Effector memory CD4-positive, alpha-beta T cell (primary cell): ENCODE data around the gene TESK1.

Experiments
- DNase-seq, 3 donors: peaks; one replicate each; pipeline ENCODE4 v3.0.0-alpha.2; 2020
- H3K27ac ChIP-seq: 2 replicates; pipeline ENCODE4 v1.7.0; 2013; ENCODE audit warnings: mild to moderate bottlenecking, low read length, moderate library complexity; ENCODE audit not compliant: insufficient read depth, poor library complexity, severe bottlenecking
- H3K27me3 ChIP-seq: replicated peaks from 2 replicates; pipeline ENCODE4 v1.7.0; 2013; ENCODE audit warnings: mild to moderate bottlenecking, low read length; ENCODE audit not compliant: insufficient read depth, control insufficient read depth, poor library complexity, severe bottlenecking
- H3K36me3 ChIP-seq: 2 replicates; pipeline ENCODE4 v1.7.0; 2013; ENCODE audit warnings: mild to moderate bottlenecking, low read length, moderate library complexity; ENCODE audit not compliant: control insufficient read depth, insufficient read depth
- H3K4me1 ChIP-seq: 2 replicates; pipeline ENCODE4 v1.7.0; 2013; ENCODE audit warnings: low read length, mild to moderate bottlenecking; ENCODE audit not compliant: control insufficient read depth, insufficient read depth, poor library complexity, severe bottlenecking
- H3K4me3 ChIP-seq: 2 replicates; pipeline ENCODE4 v1.7.0; 2013; ENCODE audit warnings: low read length, low read depth, mild to moderate bottlenecking; ENCODE audit not compliant: insufficient read depth, poor library complexity, severe bottlenecking
- H3K9me3 ChIP-seq: 2 replicates; pipeline ENCODE4 v1.7.0; 2013; ENCODE audit warnings: mild to moderate bottlenecking, low read length, moderate library complexity; ENCODE audit not compliant: control insufficient read depth
- total RNA-seq, 3 donors: gene quantifications; one replicate each; lab custom pipeline; 2026; lab: John Stamatoyannopoulos, UW

The TESK1 gene
- 25.4 to 38.3 (median 29.6) reads per million in 3 donors for total RNA-seq

- Histone ChIP-seq H3K4me1 (peaks cover 20% of the 10 kb centered on the region), H3K4me3 (peak within 1 kb of the TSS; percentile 69), H3K27ac (peak within 1 kb of the TSS; percentile 83), H3K36me3 (peaks cover 20% of the 10 kb centered on the region), H3K27me3 (no peaks in the 10 kb centered on the region), H3K9me3 (no peaks in the 10 kb centered on the region)
- DNase-seq: peak; percentile 66 to 77 (median 67)
Measured at GRCh38 chr9:35604578-35605350, at the start of gene TESK1. Gene TESK1, plus strand, starts transcription at chr9:35605262. Its CDS starts 358 bp downstream, at chr9:35605620.

- H3K4me3 ChIP-seq: no peak overlapping the region
- H3K27ac ChIP-seq: no peak overlapping the region
- H3K4me1 ChIP-seq: no peaks in the 10 kb centered on the region
- H3K27me3 ChIP-seq: no peaks in the 10 kb centered on the region
- H3K9me3 ChIP-seq: no peaks in the 10 kb centered on the region
- no peak for DNase-seq
- no peaks in the 10 kb centered on the region for H3K36me3 ChIP-seq
Measured at GRCh38 chr9:35555881-35556280, 49.2 kb upstream of the TESK1 start.

- no peak for DNase-seq
- Histone ChIP-seq H3K4me3 (no peak overlapping the region), H3K36me3 (no peaks in the 10 kb centered on the region), H3K27me3 (no peaks in the 10 kb centered on the region), H3K9me3 (no peaks in the 10 kb centered on the region), H3K27ac (no peak overlapping the region), H3K4me1 (no peaks in the 10 kb centered on the region)
Measured at GRCh38 chr9:35556776-35557175, 48.3 kb upstream of the TESK1 start.

GRCh38 chr9:35557320-35557719, 47.7 kb upstream of the TESK1 start:
- Histone ChIP-seq H3K27ac (no peak overlapping the region), H3K4me1 (no peaks in the 10 kb centered on the region), H3K9me3 (no peaks in the 10 kb centered on the region), H3K27me3 (no peaks in the 10 kb centered on the region), H3K4me3 (no peak overlapping the region), H3K36me3 (no peaks in the 10 kb centered on the region)
- no peak for DNase-seq

GRCh38 chr9:35558185-35558584, 46.9 kb upstream of the TESK1 start:
- H3K27ac ChIP-seq: no peak overlapping the region
- no peaks in the 10 kb centered on the region for H3K27me3 ChIP-seq
- no peak overlapping the region for H3K4me3 ChIP-seq
- no peak for DNase-seq
- no peaks in the 10 kb centered on the region for H3K4me1 ChIP-seq
- no peaks in the 10 kb centered on the region for H3K9me3 ChIP-seq
- no peaks in the 10 kb centered on the region for H3K36me3 ChIP-seq

GRCh38 chr9:35559792-35560530, 45.1 kb upstream of the TESK1 start:
- H3K4me1 ChIP-seq: no peaks in the 10 kb centered on the region
- H3K27ac ChIP-seq: no peak overlapping the region
- no peaks in the 10 kb centered on the region for H3K36me3 ChIP-seq
- no peak for DNase-seq
- H3K4me3 ChIP-seq: no peak overlapping the region
- H3K9me3 ChIP-seq: no peaks in the 10 kb centered on the region
- no peaks in the 10 kb centered on the region for H3K27me3 ChIP-seq

- no peaks in the 10 kb centered on the region for H3K4me1 ChIP-seq
Measured at GRCh38 chr9:35560625-35561337, 44.3 kb upstream of the TESK1 start.

GRCh38 chr9:35561468-35562261, 43.4 kb upstream of the TESK1 start:
- Histone ChIP-seq H3K9me3 (no peaks in the 10 kb centered on the region), H3K36me3 (no peaks in the 10 kb centered on the region), H3K27me3 (no peaks in the 10 kb centered on the region), H3K4me3 (no peak overlapping the region), H3K4me1 (no peaks in the 10 kb centered on the region), H3K27ac (no peak overlapping the region)
- DNase-seq: no peak

More at GRCh38 chr9:35560625-35561337, 44.3 kb upstream of the TESK1 start:
- Histone ChIP-seq H3K27ac (no peak overlapping the region), H3K4me3 (no peak overlapping the region), H3K27me3 (no peaks in the 10 kb centered on the region), H3K9me3 (no peaks in the 10 kb centered on the region), H3K36me3 (no peaks in the 10 kb centered on the region)
- DNase-seq: no peak

GRCh38 chr9:35562895-35563780, 41.9 kb upstream of the TESK1 start:
- Histone ChIP-seq H3K4me1 (no peaks in the 10 kb centered on the region), H3K9me3 (no peaks in the 10 kb centered on the region), H3K27me3 (no peaks in the 10 kb centered on the region), H3K4me3 (no peak overlapping the region), H3K27ac (no peak overlapping the region), H3K36me3 (no peaks in the 10 kb centered on the region)
- no peak for DNase-seq
